Mesothelial cell of epicardium (in vitro differentiated cells): Measurements from ENCODE around the gene PLXNB2. TPM values are rescaled to one million over a fixed set of nuclear protein-coding genes. Genes with fewer than 3 reads are reported as not detected.

Experiments used
- DNase-seq, 2 experiments: peaks; one replicate each; pipeline ENCODE4 v3.0.0; 2021; ENCODE audit warnings: low spot score in 2 of 2; ENCODE audit not compliant: unreplicated experiment in 2 of 2
- H3K27ac Mint-ChIP-seq: 2 replicates; pipeline ENCODE4 v1.8.0; 2021; ENCODE audit warnings: mixed read lengths
- H3K27me3 Mint-ChIP-seq: 2 replicates; pipeline ENCODE4 v1.8.0; 2021; ENCODE audit warnings: low read depth, mixed read lengths
- H3K36me3 Mint-ChIP-seq: 2 replicates; pipeline ENCODE4 v1.8.0; 2021; ENCODE audit warnings: mixed read lengths
- H3K4me1 Mint-ChIP-seq: 2 replicates; pipeline ENCODE4 v1.8.0; 2021; ENCODE audit warnings: mixed read lengths
- H3K4me3 Mint-ChIP-seq: 2 replicates; pipeline ENCODE4 v1.8.0; 2021; ENCODE audit warnings: mild to moderate bottlenecking, moderate library complexity, mixed read lengths
- H3K9me3 Mint-ChIP-seq: 2 replicates; pipeline ENCODE4 v1.8.0; 2021; ENCODE audit warnings: mixed read lengths
- CTCF ChIP-seq: fragments of 200-600 bp; sonication (generic); IDR thresholded peaks from one replicate; pipeline ENCODE4 v1.5.0; 2021; ENCODE audit warnings: antibody characterized with exemption; ENCODE audit not compliant: unreplicated experiment
- total RNA-seq: library from RNA; stranded (reverse); gene quantifications from 3 replicates; pipeline ENCODE4 v1.2.1, GENCODE V29; 2021

PLXNB2 gene
- total RNA-seq, 1 donor from 2014 or later: 467 TPM

GRCh38 chr22:50294319-50294656 lies 13.2 kb downstream of the PLXNB2 start:
- Mint-ChIP-seq H3K9me3 (no peaks in the 10 kb centered on the region), H3K4me1 (peaks cover 44% of the 10 kb centered on the region), H3K36me3 (peaks cover 3% of the 10 kb centered on the region), H3K27ac (peak overlapping the region; percentile 97), H3K27me3 (no peaks in the 10 kb centered on the region), H3K4me3 (peak overlapping the region; percentile 30)
- TF ChIP-seq CTCF: no peak
- DNase-seq: no peak

- H3K27me3 Mint-ChIP-seq: no peaks in the 10 kb centered on the region
- H3K27ac Mint-ChIP-seq: peak overlapping the region; percentile 97
- H3K36me3 Mint-ChIP-seq: peaks cover 3% of the 10 kb centered on the region
- no peak for TF ChIP-seq CTCF
- H3K4me1 Mint-ChIP-seq: peaks cover 42% of the 10 kb centered on the region
- no peak overlapping the region for H3K4me3 Mint-ChIP-seq
- H3K9me3 Mint-ChIP-seq: no peaks in the 10 kb centered on the region
- peak; percentile 77 to 91 for DNase-seq
Measured at GRCh38 chr22:50293441-50294318, 13.8 kb downstream of the PLXNB2 start.

GRCh38 chr22:50292643-50293440 lies 14.6 kb downstream of the PLXNB2 start:
- H3K9me3 Mint-ChIP-seq: no peaks in the 10 kb centered on the region
- H3K27me3 Mint-ChIP-seq: no peaks in the 10 kb centered on the region
- peaks cover 6% of the 10 kb centered on the region for H3K36me3 Mint-ChIP-seq

GRCh38 chr22:50289942-50290630 lies 17.4 kb downstream of the PLXNB2 start:
- DNase-seq: no peak
- H3K36me3 Mint-ChIP-seq: peaks cover 10% of the 10 kb centered on the region
- peaks cover 22% of the 10 kb centered on the region for H3K4me1 Mint-ChIP-seq
- no peak for TF ChIP-seq CTCF
- H3K9me3 Mint-ChIP-seq: no peaks in the 10 kb centered on the region
- H3K4me3 Mint-ChIP-seq: no peak overlapping the region
- no peaks in the 10 kb centered on the region for H3K27me3 Mint-ChIP-seq
- no peak overlapping the region for H3K27ac Mint-ChIP-seq

More at GRCh38 chr22:50292643-50293440, 14.6 kb downstream of the PLXNB2 start:
- TF ChIP-seq CTCF: no peak
- no peak for DNase-seq
- Mint-ChIP-seq H3K4me3 (peak overlapping the region; percentile 59), H3K27ac (peak overlapping the region; percentile 99), H3K4me1 (peaks cover 34% of the 10 kb centered on the region)

- no peaks in the 10 kb centered on the region for H3K9me3 Mint-ChIP-seq
- H3K4me3 Mint-ChIP-seq: no peak overlapping the region
- no peaks in the 10 kb centered on the region for H3K27me3 Mint-ChIP-seq
- no peak for TF ChIP-seq CTCF
- H3K36me3 Mint-ChIP-seq: peaks cover 10% of the 10 kb centered on the region
- H3K27ac Mint-ChIP-seq: no peak overlapping the region
- peaks cover 23% of the 10 kb centered on the region for H3K4me1 Mint-ChIP-seq
- no peak for DNase-seq
Measured at GRCh38 chr22:50289151-50289941, 18.1 kb downstream of the PLXNB2 start.
